Esophagus squamous epithelium (tissue), 4 donors: ENCODE measurements around the gene MED4.

Experiments used
- CTCF ChIP-seq, 6 experiments: fragments of 450-650 bp in 4 of 6; fragments of 200-600 bp in 2 of 6; sonication (generic) in 2 of 6; IDR thresholded peaks; one replicate each; pipeline ENCODE4 v1.5.1; 2016 to 2019; ENCODE audit warnings: antibody characterized with exemption in 6 of 6, mild to moderate bottlenecking in 4 of 6, moderate library complexity in 4 of 6
- POLR2A ChIP-seq, 4 donors: fragments of 450-650 bp; IDR thresholded peaks; one replicate each; pipeline ENCODE4 v1.6.1; 2017; ENCODE audit warnings: antibody characterized with exemption in 4 of 4, mild to moderate bottlenecking in 4 of 4, moderate library complexity in 3 of 4

- TF ChIP-seq CTCF (IDR thresholded peaks at IDR 0.05) (no peak), POLR2A (IDR thresholded peaks at IDR 0.05) (no peak)
Observed at GRCh38 chr13:48081739-48082138, 13.2 kb downstream of the MED4 start.
